ENCODE results near the gene KRTAP5-9.
"Not testable (repeated sequence)": the region's sequence is repeated elsewhere in the genome, so short reads cannot be mapped to it uniquely, and the experiment has no call there.

Gene KRTAP5-9

DNA sequence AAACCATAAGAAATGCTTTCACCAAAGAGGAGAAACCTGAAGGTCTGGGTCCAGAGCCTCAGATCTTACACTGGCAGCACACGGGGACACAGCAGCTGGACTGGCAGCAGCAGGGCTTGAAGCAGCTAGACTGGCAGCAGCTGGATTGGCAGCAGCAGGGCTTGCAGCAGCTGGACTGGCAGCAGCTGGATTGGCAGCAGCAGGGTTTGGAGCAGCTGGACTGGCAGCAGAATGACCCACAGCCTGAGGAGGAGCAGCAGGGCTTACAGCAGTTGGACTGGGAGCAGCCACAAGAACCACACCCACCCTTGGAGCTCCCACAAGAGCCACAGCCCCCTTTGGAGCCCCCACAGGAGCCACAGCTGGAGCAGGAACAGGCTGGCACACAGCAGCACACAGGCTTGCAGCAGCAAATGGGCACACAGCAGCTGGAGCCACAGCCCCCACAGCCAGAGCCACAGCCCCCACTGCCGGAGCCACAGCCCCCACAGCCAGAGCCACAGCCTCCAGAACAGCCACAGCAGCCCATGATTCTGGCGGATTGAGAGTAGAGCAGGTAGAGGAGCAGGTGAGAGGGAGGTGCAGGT lies 34.2 kb downstream of the KRTAP5-9 start, which contains the start of gene KRTAP5-11:
TSS of gene KRTAP5-11 (minus strand) at position 567 of the 587 bp plus-strand sequence. CDS start at position 529, 38 bp downstream.
- DNase-seq, result no peak
- H3K14ac ChIP-seq (ENCODE audit: low read length in 2 of 2), result no peak within 1 kb of the TSS
- H2AFZ ChIP-seq (ENCODE audit: low read depth, low read length), result no peak within 1 kb of the TSS
- WGBS, result 74% methylated on average over 1 of the region's 3 CpGs
- no peak within 1 kb of the TSS for H2BK5ac ChIP-seq (ENCODE audit: low read depth, low read length, poor library complexity, severe bottlenecking)
- no peak within 1 kb of the TSS for H2BK12ac ChIP-seq (ENCODE audit: low read length in 2 of 2)
- no peak within 1 kb of the TSS for H3K9ac ChIP-seq (ENCODE audit: low read length)
- no peak within 1 kb of the TSS for H3K18ac ChIP-seq (ENCODE audit: low read depth in 1 of 2, low read length in 2 of 2)
- no peak within 1 kb of the TSS for H3K27ac ChIP-seq (ENCODE audit: low read length, poor library complexity, severe bottlenecking)
- no peaks in the 10 kb centered on the region for H3K79me1 ChIP-seq (replicated peaks; ENCODE audit: low read length, poor library complexity, severe bottlenecking)
- no peak within 1 kb of the TSS for H4K8ac ChIP-seq (ENCODE audit: low read length)
- H4K91ac ChIP-seq (ENCODE audit: low read length), result no peak within 1 kb of the TSS
- H3K4me3 ChIP-seq (ENCODE audit: insufficient read depth in 1 of 2, low read depth in 1 of 2, low read length in 2 of 2), result no peak within 1 kb of the TSS
- H3K4me2 ChIP-seq (ENCODE audit: low read length, poor library complexity, severe bottlenecking), result no peak within 1 kb of the TSS
- no peak within 1 kb of the TSS for H3K23ac ChIP-seq (ENCODE audit: low read length in 2 of 2)
- H2AK5ac ChIP-seq (ENCODE audit: low read length, severe bottlenecking), result no peak within 1 kb of the TSS
- H2BK120ac ChIP-seq (ENCODE audit: low read depth, low read length), result no peak within 1 kb of the TSS
- no peaks in the 10 kb centered on the region for H3K36me3 ChIP-seq (ENCODE audit: control insufficient read depth in 1 of 2, insufficient read depth in 2 of 2, low read depth in 1 of 2, low read length in 2 of 2)
- no peaks in the 10 kb centered on the region for H3K9me3 ChIP-seq (ENCODE audit: control insufficient read depth, low read length)
- H3K4me1 ChIP-seq (ENCODE audit: control insufficient read depth, insufficient read depth, low read depth, low read length), result peaks cover 1% of the 10 kb centered on the region
- H3K4ac ChIP-seq (ENCODE audit: low read depth in 1 of 2, low read length in 2 of 2), result no peak within 1 kb of the TSS
- no peak within 1 kb of the TSS for H2BK15ac ChIP-seq (ENCODE audit: low read depth, poor library complexity, severe bottlenecking)
- H3K27me3 ChIP-seq (ENCODE audit: control insufficient read depth in 1 of 2, insufficient read depth in 1 of 2, low read length in 2 of 2), result peaks cover 14 to 37% of the 10 kb centered on the region in 2 experiments

GRCh38 chr11:71582969-71583368 lies 34.7 kb downstream of the KRTAP5-9 start:
- not testable (repeated sequence) for H2AK5ac ChIP-seq (ENCODE audit: low read length, severe bottlenecking); H4K8ac ChIP-seq (ENCODE audit: low read length); H3K9ac ChIP-seq (ENCODE audit: low read length); H3K9me3 ChIP-seq (ENCODE audit: control insufficient read depth, low read length); H3K4me1 ChIP-seq (ENCODE audit: control insufficient read depth, insufficient read depth, low read depth, low read length); H4K91ac ChIP-seq (ENCODE audit: low read length); H2BK5ac ChIP-seq (ENCODE audit: low read depth, low read length, poor library complexity, severe bottlenecking); H3K14ac ChIP-seq (ENCODE audit: low read length in 2 of 2); H3K4me3 ChIP-seq (ENCODE audit: insufficient read depth in 1 of 2, low read depth in 1 of 2, low read length in 2 of 2); H3K27ac ChIP-seq (ENCODE audit: low read length, poor library complexity, severe bottlenecking); H2BK120ac ChIP-seq (ENCODE audit: low read depth, low read length); H2AFZ ChIP-seq (ENCODE audit: low read depth, low read length); H3K79me1 ChIP-seq (replicated peaks; ENCODE audit: low read length, poor library complexity, severe bottlenecking); H2BK15ac ChIP-seq (ENCODE audit: low read depth, poor library complexity, severe bottlenecking); H3K4ac ChIP-seq (ENCODE audit: low read depth in 1 of 2, low read length in 2 of 2); H3K23ac ChIP-seq (ENCODE audit: low read length in 2 of 2); H3K36me3 ChIP-seq (ENCODE audit: control insufficient read depth in 1 of 2, insufficient read depth in 2 of 2, low read depth in 1 of 2, low read length in 2 of 2); H3K18ac ChIP-seq (ENCODE audit: low read depth in 1 of 2, low read length in 2 of 2); H2BK12ac ChIP-seq (ENCODE audit: low read length in 2 of 2); DNase-seq; H3K4me2 ChIP-seq (ENCODE audit: low read length, poor library complexity, severe bottlenecking)
- WGBS, result 100% methylated on average over 2 of the region's 2 CpGs
- H3K27me3 ChIP-seq (ENCODE audit: control insufficient read depth in 1 of 2, insufficient read depth in 1 of 2, low read length in 2 of 2), result peaks cover 14 to 32% of the 10 kb centered on the region in 2 experiments

DNA sequence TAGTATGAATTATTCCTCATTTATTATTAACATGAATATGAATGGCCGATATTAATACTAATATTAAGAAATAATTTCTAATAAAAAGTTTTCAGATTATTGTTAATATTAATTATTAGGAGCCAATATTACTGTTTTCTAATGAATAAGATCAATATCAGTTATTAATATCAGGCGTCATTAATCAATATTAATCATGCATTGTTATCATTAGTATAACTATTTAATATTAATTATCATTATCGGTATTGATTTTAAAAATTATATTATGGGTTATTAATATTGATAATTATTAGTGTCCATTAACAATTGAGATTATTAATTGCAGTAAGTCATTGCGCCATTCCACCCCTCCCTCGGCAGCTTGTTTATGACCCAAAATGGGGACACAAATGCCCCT lies 37.5 kb downstream of the KRTAP5-9 start:
- H2AFZ ChIP-seq (ENCODE audit: low read depth, low read length); H3K4me1 ChIP-seq (ENCODE audit: control insufficient read depth, insufficient read depth, low read depth, low read length); DNase-seq; H3K4me2 ChIP-seq (ENCODE audit: low read length, poor library complexity, severe bottlenecking); H2BK5ac ChIP-seq (ENCODE audit: low read depth, low read length, poor library complexity, severe bottlenecking); H3K4ac ChIP-seq (ENCODE audit: low read depth in 1 of 2, low read length in 2 of 2); H3K23ac ChIP-seq (ENCODE audit: low read length in 2 of 2); H3K9me3 ChIP-seq (ENCODE audit: control insufficient read depth, low read length); H2BK120ac ChIP-seq (ENCODE audit: low read depth, low read length); H3K9ac ChIP-seq (ENCODE audit: low read length); H3K4me3 ChIP-seq (ENCODE audit: insufficient read depth in 1 of 2, low read depth in 1 of 2, low read length in 2 of 2); H3K36me3 ChIP-seq (ENCODE audit: control insufficient read depth in 1 of 2, insufficient read depth in 2 of 2, low read depth in 1 of 2, low read length in 2 of 2); H4K91ac ChIP-seq (ENCODE audit: low read length); H2BK15ac ChIP-seq (ENCODE audit: low read depth, poor library complexity, severe bottlenecking); H3K18ac ChIP-seq (ENCODE audit: low read depth in 1 of 2, low read length in 2 of 2); H3K14ac ChIP-seq (ENCODE audit: low read length in 2 of 2); H4K8ac ChIP-seq (ENCODE audit: low read length); H2BK12ac ChIP-seq (ENCODE audit: low read length in 2 of 2); H3K27ac ChIP-seq (ENCODE audit: low read length, poor library complexity, severe bottlenecking); H3K79me1 ChIP-seq (replicated peaks; ENCODE audit: low read length, poor library complexity, severe bottlenecking); H2AK5ac ChIP-seq (ENCODE audit: low read length, severe bottlenecking): not testable (repeated sequence)
- 100% methylated on average over 1 of the region's 5 CpGs for WGBS
- H3K27me3 ChIP-seq (ENCODE audit: control insufficient read depth in 1 of 2, insufficient read depth in 1 of 2, low read length in 2 of 2), result peaks cover 5 to 25% of the 10 kb centered on the region in 2 experiments

- not testable (repeated sequence) for H4K91ac ChIP-seq (ENCODE audit: low read length); H3K4me1 ChIP-seq (ENCODE audit: control insufficient read depth, insufficient read depth, low read depth, low read length); H3K27me3 ChIP-seq (ENCODE audit: control insufficient read depth in 1 of 2, insufficient read depth in 1 of 2, low read length in 2 of 2); H3K36me3 ChIP-seq (ENCODE audit: control insufficient read depth in 1 of 2, insufficient read depth in 2 of 2, low read depth in 1 of 2, low read length in 2 of 2); H3K4me3 ChIP-seq (ENCODE audit: insufficient read depth in 1 of 2, low read depth in 1 of 2, low read length in 2 of 2); H2BK5ac ChIP-seq (ENCODE audit: low read depth, low read length, poor library complexity, severe bottlenecking); H3K23ac ChIP-seq (ENCODE audit: low read length in 2 of 2); DNase-seq; H3K14ac ChIP-seq (ENCODE audit: low read length in 2 of 2); H2BK120ac ChIP-seq (ENCODE audit: low read depth, low read length); H3K4me2 ChIP-seq (ENCODE audit: low read length, poor library complexity, severe bottlenecking); H3K79me1 ChIP-seq (replicated peaks; ENCODE audit: low read length, poor library complexity, severe bottlenecking); H2BK12ac ChIP-seq (ENCODE audit: low read length in 2 of 2); H4K8ac ChIP-seq (ENCODE audit: low read length); H2AFZ ChIP-seq (ENCODE audit: low read depth, low read length); H3K18ac ChIP-seq (ENCODE audit: low read depth in 1 of 2, low read length in 2 of 2); H2AK5ac ChIP-seq (ENCODE audit: low read length, severe bottlenecking); H3K9me3 ChIP-seq (ENCODE audit: control insufficient read depth, low read length); H3K9ac ChIP-seq (ENCODE audit: low read length); H2BK15ac ChIP-seq (ENCODE audit: low read depth, poor library complexity, severe bottlenecking); H3K27ac ChIP-seq (ENCODE audit: low read length, poor library complexity, severe bottlenecking); H3K4ac ChIP-seq (ENCODE audit: low read depth in 1 of 2, low read length in 2 of 2)
- WGBS, result 54% methylated on average over 4 of the region's 4 CpGs
These were observed 40.1 kb downstream of the KRTAP5-9 start for GRCh38 chr11:71588314-71588713.
